HG03571 (cell line): ENCODE results near the gene PRR33.
"Not testable (repeated sequence)": the region's sequence is repeated elsewhere in the genome, so short reads cannot be mapped to it uniquely, and the experiment has no call there.

Source experiments
- ATAC-seq: cut with Tn5 transposase; IDR thresholded peaks from one replicate; pipeline ENCODE4 v1.9.1; 2021; ENCODE audit not compliant: unreplicated experiment

Gene PRR33

GRCh38 chr11:1890856-1891830, 552 bp downstream of the PRR33 start:
- ATAC-seq: no peak

- no peak for ATAC-seq
Measured at GRCh38 chr11:1889941-1890855, 1.5 kb downstream of the PRR33 start.

GRCh38 chr11:1889224-1889930, 2.3 kb downstream of the PRR33 start:
- no peak for ATAC-seq

- ATAC-seq: no peak
Measured at GRCh38 chr11:1888811-1889210, 2.9 kb downstream of the PRR33 start.

- ATAC-seq: no peak
Measured at GRCh38 chr11:1888347-1888753, 3.3 kb downstream of the PRR33 start.

GRCh38 chr11:1887451-1888346, 4.0 kb downstream of the PRR33 start:
- ATAC-seq: no peak

GRCh38 chr11:1886551-1886950, 5.1 kb downstream of the PRR33 start:
- ATAC-seq: not testable (repeated sequence)

- no peak for ATAC-seq
Measured at GRCh38 chr11:1884303-1884700, 7.4 kb downstream of the PRR33 start.

GRCh38 chr11:1883346-1884302, 8.1 kb downstream of the PRR33 start:
- ATAC-seq: no peak

GRCh38 chr11:1882265-1883238, 9.1 kb downstream of the PRR33 start:
- no peak for ATAC-seq

- no peak for ATAC-seq
Measured at GRCh38 chr11:1881442-1882264, 10.0 kb downstream of the PRR33 start.

- no peak for ATAC-seq
Measured at GRCh38 chr11:1880746-1881441, 10.8 kb downstream of the PRR33 start.

- ATAC-seq: no peak
Measured at GRCh38 chr11:1879941-1880720, 11.6 kb downstream of the PRR33 start.

- ATAC-seq: no peak
Measured at GRCh38 chr11:1879342-1879940, 12.3 kb downstream of the PRR33 start.
